WERI-Rb-1 (cell line): ENCODE measurements around the gene KCNH8.

Source experiments
- DNase-seq: peaks from one replicate; pipeline ENCODE4 v3.0.0-alpha.2; 2020
- H3K27ac ChIP-seq: fragments of 250-450 bp; sonication (Bioruptor Pico); 2 replicates; pipeline ENCODE4 v1.5.1; 2020; ENCODE audit warnings: mild to moderate bottlenecking, moderate library complexity
- H3K27me3 ChIP-seq: fragments of 250-450 bp; sonication (Bioruptor Pico); 2 replicates; pipeline ENCODE4 v1.5.1; 2021; ENCODE audit warnings: mild to moderate bottlenecking, low read depth, moderate library complexity; ENCODE audit not compliant: insufficient read depth, severe bottlenecking
- H3K36me3 ChIP-seq: fragments of 250-450 bp; sonication (Bioruptor Pico); 2 replicates; pipeline ENCODE4 v1.5.1; 2020; ENCODE audit warnings: mild to moderate bottlenecking, moderate library complexity
- H3K4me3 ChIP-seq: 2 replicates; pipeline ENCODE4 v1.5.1; 2011; ENCODE audit warnings: low read depth, mild to moderate bottlenecking, control low read depth, low read length
- H3K9me3 ChIP-seq: fragments of 250-450 bp; sonication (Bioruptor Pico); 2 replicates; pipeline ENCODE4 v1.5.1; 2021; ENCODE audit warnings: mild to moderate bottlenecking, moderate library complexity; ENCODE audit not compliant: severe bottlenecking
- TF ChIP-seq, protein P1 (sequence below): IDR thresholded peaks from 2 replicates; pipeline ENCODE4 v1.5.1; 2011; ENCODE audit warnings: low read depth, mild to moderate bottlenecking, control low read depth, inconsistent platforms, low read length

Gene KCNH8

DNA sequence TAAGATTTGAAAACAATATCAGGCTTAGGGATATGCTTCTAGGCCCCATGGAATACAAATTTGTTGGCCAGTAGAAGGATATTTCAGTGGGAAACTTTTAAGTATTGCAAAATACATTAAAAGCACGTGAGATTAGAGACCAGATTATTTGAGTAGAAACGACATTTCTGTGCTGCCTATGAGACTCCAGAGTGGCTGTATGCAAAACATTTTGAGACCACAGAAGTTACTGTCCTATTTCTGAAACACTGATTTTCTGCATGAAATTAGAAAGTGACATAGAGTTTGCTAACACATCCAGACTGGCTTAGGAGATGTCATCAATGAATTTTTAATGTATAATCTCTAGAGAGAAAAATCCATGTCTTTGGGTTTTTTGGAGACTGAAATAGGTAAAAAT is 99.8 kb downstream of the KCNH8 start:
- no peak for DNase-seq
- no peaks in the 10 kb centered on the region for H3K36me3 ChIP-seq
- TF ChIP-seq, protein P1, sequence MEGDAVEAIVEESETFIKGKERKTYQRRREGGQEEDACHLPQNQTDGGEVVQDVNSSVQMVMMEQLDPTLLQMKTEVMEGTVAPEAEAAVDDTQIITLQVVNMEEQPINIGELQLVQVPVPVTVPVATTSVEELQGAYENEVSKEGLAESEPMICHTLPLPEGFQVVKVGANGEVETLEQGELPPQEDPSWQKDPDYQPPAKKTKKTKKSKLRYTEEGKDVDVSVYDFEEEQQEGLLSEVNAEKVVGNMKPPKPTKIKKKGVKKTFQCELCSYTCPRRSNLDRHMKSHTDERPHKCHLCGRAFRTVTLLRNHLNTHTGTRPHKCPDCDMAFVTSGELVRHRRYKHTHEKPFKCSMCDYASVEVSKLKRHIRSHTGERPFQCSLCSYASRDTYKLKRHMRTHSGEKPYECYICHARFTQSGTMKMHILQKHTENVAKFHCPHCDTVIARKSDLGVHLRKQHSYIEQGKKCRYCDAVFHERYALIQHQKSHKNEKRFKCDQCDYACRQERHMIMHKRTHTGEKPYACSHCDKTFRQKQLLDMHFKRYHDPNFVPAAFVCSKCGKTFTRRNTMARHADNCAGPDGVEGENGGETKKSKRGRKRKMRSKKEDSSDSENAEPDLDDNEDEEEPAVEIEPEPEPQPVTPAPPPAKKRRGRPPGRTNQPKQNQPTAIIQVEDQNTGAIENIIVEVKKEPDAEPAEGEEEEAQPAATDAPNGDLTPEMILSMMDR: no peak
- H3K27me3 ChIP-seq: no peaks in the 10 kb centered on the region
- H3K9me3 ChIP-seq: no peaks in the 10 kb centered on the region
- H3K4me3 ChIP-seq: no peak overlapping the region
- no peak overlapping the region for H3K27ac ChIP-seq

DNA sequence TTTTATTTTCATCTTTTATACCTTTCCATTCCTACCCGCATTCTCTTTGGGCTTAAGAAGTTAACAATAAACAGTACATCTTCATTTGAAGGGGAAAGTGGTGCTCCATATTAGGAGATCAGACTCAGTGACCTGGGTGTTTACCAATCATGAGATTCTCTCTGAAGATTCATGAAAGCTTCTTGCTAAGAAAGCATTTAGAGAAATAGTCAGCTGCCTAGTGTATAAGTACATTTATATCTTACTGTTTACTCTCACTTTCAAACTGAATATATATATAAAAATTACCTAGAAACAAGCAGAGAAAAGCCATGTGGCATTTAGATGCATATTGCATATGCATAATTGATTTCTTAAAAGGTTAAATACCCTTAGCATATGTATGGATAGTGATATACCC is 100.5 kb downstream of the KCNH8 start:
- TF ChIP-seq, protein P1: no peak
- H3K9me3 ChIP-seq: no peaks in the 10 kb centered on the region
- H3K27ac ChIP-seq: no peak overlapping the region
- no peak overlapping the region for H3K4me3 ChIP-seq
- H3K27me3 ChIP-seq: no peaks in the 10 kb centered on the region
- H3K36me3 ChIP-seq: no peaks in the 10 kb centered on the region
- no peak for DNase-seq

DNA sequence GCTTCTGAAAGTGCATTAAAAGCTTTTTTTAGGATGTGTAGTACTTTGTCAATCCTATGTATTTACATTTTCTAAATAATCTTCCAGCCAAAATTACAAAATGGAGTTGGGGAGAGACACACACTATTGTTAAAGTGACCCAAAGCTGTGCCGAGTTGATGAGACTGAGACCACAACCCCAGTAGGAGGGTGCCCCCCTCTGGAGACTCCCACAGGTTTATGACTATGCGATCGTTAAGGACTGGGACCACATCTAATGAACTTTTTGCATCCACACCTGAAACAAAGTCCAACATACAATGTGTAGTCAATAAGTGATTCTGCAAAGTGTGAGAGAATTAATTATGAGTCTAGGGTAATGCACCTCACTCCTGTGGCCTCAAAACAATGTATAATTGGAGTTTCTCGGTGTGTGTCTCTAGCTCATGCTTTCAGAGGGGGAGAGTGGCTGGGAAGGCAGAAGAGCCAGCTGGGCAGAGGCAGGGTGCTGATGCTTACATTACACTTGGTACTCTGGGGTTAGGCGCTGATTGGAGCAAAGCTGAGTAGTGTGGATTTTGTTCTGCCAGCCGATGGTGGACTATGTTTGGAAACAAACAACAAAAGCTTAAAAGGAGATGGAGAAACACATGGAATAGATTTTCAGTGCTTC is 102.8 kb downstream of the KCNH8 start:
- Histone ChIP-seq H3K4me3 (no peak overlapping the region), H3K27me3 (no peaks in the 10 kb centered on the region), H3K27ac (no peak overlapping the region), H3K9me3 (no peaks in the 10 kb centered on the region), H3K36me3 (no peaks in the 10 kb centered on the region; the same call in none of the 2 replicates)
- DNase-seq: peak; percentile 13
- TF ChIP-seq, protein P1: peak; percentile 23; the same call in 1 of the 2 replicates

DNA sequence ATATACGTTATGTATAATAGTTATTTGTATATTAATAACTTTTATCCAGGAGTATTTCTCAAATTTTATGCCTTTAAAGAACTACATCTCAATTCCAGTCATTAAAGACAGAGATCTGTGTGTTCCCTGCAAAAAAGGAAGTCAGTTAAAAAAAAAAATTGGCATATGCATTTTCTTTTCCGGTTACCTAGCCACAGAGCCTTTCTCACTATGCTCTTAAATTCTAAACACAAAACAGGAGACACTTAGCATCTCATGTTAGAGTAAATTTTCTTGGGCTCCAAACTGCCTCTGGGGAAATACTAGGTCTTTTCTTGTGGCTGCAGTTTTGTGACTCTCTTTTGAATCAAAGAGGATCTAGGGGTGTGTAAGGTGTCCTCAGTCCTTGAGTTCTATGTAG is 105.9 kb downstream of the KCNH8 start:
- no peak for DNase-seq
- Histone ChIP-seq H3K36me3 (no peaks in the 10 kb centered on the region; the same call in none of the 2 replicates), H3K9me3 (no peaks in the 10 kb centered on the region), H3K4me3 (no peak overlapping the region), H3K27ac (no peak overlapping the region), H3K27me3 (no peaks in the 10 kb centered on the region)
- TF ChIP-seq, protein P1: no peak

DNA sequence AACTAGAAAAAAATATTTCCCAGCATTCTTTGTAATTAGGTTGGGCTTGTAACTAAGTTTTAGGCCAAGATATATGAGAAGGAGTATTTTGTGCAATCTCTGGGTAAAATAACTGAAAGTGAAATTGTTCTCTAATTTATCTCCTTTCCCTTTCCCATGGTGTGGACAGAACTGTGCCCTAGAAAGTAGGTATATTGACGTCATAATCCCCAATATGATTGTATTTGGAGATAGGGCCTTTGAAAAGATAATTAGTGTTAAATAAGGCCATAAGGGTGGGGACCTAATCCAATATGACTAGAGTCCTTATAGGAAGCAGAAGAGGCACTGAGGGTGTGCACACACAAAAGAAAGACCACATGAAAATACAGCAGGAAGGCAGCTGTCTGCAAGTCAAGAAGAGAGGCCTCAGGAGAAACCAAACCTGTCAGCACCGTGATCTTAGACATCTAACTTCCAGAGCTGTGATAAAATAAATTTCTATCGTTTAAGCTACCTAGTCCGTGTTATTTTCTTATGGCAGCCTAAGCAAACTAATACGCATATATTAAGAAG is 106.6 kb downstream of the KCNH8 start:
- no peak overlapping the region for H3K4me3 ChIP-seq
- no peaks in the 10 kb centered on the region for H3K9me3 ChIP-seq
- TF ChIP-seq, protein P1: no peak
- H3K36me3 ChIP-seq: no peaks in the 10 kb centered on the region; the same call in none of the 2 replicates
- DNase-seq: no peak
- H3K27ac ChIP-seq: no peak overlapping the region
- H3K27me3 ChIP-seq: no peaks in the 10 kb centered on the region
